Activated naive CD4-positive, alpha-beta T cell treated with anti-CD3 and anti-CD28 coated beads, Interleukin-2, amount 50 U/mL, for 16 hours (primary cell): ENCODE results near the gene NTN5.
A peak's percentile ranks its signal among the peaks of the same experiment; 100 is the strongest.
"Not testable (repeated sequence)": the region's sequence is repeated elsewhere in the genome, so short reads cannot be mapped to it uniquely, and the experiment has no call there.

Experiments used
- DNase-seq: peaks from one replicate; pipeline ENCODE4 v3.0.0-alpha.2; 2020

Gene NTN5, protein sequence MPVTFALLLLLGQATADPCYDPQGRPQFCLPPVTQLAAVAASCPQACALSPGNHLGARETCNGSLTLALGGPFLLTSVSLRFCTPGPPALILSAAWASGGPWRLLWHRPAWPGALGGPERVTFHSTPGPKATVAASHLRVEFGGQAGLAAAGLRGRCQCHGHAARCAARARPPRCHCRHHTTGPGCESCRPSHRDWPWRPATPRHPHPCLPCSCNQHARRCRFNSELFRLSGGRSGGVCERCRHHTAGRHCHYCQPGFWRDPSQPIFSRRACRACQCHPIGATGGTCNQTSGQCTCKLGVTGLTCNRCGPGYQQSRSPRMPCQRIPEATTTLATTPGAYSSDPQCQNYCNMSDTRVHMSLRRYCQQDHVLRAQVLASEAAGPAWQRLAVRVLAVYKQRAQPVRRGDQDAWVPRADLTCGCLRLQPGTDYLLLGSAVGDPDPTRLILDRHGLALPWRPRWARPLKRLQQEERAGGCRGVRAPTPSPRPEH

DNA sequence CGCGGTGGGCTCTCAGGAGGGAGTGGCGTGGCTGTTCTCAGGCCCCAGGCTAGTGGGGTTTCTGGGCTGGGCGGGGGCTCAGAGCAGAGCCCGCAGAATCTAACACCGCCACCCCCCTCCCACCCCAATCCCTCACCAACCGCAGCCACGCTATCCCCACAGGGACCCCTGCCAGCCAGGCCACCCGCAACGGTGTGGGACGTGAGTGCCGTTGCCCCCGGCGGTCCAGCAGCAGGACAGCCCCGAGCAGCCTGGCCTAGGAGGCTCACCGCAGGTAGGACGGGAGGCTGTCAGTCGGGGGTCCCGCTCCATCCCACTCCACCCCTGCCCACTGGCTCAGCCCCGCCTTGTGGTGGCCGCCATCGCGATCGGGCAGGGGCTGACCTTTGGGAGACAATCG lies at the start of gene NTN5:
TSS of gene NTN5 (minus strand) at position 24 of the 400 bp plus-strand sequence. CDS start 2,031 bp downstream, outside the sequence.
- DNase-seq = no peak

- DNase-seq = no peak
These were observed 49.4 kb upstream of the NTN5 start for GRCh38 chr19:48722196-48722708.

- peak; percentile 92 for DNase-seq
These were observed 47.9 kb upstream of the NTN5 start for GRCh38 chr19:48720613-48721296.

DNA sequence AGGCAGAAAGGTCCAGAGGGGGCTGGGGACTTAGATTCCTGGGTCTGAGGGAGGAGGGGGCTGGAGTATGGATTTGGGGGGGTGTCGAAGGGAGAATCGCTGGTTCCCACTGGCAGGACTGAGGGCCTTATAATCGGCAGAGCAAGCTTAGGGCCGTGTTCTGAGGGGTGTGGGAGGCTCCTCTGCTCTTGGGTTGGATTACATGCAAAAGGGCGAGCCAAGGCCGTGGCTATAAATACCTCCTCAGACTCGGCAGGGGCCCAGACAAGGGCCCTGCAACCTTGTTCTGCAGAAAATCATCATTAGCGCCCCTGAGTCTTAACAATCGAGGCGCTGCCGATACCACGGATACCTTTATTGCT lies 47.4 kb upstream of the NTN5 start:
- DNase-seq = no peak

- no peak for DNase-seq
These were observed 46.7 kb upstream of the NTN5 start, which contains the start of gene MAMSTR for GRCh38 chr19:48719263-48720171. MAMSTR (minus strand) TSS chr19:48719725; CDS start chr19:48719031, 694 bp downstream.

DNA sequence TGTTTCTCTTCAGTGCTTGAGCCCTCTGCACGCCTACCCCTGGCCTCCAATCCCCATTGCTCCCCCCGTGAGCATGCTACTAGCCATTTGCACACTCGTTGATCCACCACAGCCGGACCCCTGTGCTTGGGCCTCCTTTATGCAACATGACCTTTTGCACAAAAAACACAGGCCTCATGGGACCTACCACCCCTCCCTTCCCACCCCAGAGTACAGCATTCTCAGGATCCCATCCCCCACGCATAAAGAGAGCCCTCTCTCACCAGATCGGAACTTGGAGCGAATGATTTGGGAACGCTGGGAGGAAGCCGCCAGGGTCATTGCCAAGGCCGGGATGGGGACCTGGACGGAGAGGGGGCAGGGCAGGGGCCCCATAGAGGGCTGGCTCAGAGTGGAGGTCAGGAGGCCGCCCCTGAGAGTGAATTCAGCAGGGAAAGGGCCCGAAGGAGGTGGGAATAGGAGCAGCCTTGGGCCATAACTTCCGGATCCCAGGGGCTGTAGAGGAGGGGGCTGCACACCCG lies 46.0 kb upstream of the NTN5 start:
- no peak for DNase-seq

GRCh38 chr19:48718106-48718505 lies 45.3 kb upstream of the NTN5 start:
- DNase-seq = not testable (repeated sequence)

DNA sequence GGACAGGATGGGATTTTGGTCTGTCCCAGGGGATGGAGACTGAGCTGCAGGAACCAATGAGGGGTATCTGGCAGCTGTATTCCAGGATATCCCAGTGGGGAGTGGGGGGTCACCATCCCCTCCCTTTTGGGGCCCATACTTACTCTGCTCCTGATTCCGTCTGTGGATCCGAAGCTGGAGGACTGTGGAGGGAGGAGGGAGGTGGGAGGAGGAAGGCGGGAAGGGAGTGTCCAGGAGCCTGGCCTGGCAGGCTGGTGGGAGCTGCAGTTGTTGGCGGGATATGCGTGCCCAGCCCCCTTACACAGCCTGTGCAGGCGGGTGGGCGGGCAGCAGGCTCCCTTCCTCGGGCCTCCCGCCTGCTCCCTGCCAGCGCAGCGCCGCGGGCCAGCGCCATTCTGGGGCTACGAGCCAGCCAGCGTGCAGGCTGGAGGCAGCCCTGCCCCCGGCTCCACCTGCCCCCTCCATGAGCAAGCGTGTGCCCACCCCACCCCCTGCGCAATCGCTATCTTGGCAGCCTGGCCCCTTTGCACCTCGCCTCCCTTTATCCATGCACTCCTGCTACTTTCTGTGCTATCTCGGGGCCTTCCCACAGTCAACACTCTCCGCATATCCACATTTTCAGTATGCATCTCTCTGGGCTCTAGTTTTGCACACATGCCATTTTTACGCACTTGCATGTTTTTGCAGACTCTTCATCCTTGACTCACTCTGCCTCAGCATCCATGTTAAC lies 43.9 kb upstream of the NTN5 start:
- no peak for DNase-seq

DNA sequence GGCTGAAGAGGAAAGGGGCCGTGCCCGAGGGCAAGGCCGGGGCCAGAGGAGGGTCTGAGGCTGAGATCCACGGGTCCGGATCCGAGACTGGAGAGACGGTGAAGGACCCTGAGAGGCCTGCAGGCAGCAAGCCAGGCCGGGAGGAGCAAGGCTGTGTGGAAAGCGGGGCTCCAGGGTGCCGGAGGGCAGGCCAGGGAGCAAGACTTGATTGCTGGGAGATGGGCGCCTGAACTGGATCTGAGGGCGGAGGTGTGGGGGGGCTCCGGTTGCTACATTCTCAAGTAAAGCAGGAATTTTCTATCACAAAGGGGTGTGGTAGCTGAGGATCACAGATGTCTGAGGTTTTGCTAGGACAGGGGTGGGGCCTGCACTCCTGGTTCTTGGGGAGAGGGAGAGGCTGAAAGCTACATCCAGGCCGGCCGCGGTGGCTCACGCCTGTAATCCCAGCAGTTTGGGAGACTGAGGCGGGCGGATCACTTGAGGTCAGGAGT lies 42.9 kb upstream of the NTN5 start:
- no peak for DNase-seq

DNA sequence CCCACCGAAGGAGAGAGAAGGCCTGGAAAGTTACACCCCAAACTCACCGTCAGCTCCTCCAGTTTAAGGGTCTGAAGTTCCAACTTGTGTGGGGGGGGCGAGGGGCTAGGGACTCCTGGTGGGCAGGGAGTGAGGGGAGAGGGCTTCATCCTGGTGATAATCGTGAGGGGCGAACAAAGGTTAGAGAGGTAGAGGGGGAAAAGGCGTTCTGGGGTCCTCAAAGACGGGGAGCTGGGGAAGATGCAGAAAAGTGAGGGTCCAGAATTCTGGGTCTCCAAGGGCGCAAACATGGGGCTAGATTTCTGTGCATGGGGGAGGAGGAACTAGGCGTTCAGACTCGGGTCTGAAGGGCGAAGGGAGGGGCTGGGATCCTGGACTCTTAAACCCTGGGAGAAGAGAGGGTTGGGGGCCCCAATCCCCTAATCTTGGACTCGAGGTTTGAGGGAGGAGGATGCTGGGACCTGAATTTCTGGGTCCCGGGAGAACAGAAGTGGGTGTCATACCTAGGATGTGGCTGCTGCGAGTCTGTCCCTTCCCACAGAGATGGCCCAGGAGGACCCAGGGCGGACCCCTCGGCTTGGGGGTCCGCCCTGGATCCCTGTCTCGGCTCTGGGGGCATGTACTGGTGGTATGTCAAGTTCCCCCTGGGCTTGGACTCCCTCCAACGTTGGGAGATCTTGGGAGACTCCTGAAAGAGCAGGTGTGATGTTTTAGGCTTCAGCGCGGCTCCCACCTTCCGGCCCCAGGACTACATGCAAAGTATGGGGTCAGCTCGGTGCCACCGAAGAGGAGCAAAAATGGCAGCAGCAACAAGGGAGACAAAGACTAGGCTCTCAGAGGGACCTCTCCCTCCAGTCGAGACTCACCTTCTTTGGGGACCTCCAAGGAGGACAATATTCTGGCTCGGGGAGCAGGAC lies 42.2 kb upstream of the NTN5 start:
- DNase-seq = no peak

DNA sequence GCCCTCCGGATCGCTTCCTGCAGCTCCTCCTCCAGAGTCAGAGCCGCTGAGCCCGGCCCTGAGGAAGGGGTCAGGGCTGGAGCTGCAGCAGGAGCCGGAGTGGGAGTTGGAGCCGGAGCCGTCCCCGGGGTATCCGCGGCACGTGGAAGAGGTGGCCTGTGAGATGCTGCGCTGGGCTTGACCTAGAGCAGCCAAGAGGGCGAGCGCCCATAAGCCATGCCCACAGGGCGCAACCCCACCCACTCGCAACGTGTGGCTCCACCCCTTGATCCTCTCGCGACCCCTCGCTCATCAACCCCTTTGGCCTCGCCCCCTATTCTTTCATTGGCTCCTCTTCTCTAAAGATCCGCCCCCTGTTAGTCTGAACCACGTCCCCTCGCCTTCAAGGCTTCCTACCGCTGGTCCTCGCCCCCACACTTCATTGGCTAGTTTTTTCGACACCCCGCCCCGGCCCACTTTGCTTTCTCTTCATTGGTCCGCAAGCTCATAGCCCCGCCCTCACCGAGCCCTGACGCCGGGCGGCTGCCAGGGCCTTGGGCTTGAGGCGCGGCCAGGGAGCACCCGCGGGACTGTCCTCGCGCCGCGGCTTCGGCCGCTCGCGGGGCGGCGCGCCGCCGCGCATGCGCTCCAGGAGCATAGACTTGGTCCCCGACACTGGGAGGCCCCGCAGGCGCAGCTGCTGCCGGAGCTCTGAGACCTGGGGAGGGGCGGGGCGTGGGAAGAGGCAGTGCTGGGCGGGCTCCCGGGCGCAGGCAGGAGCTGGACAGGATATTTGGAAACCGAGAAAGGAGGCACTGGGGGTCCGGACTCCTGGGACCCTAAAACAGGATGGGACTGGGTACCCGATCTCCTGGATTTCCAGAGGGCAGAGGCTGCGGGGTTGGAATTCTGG lies 41.3 kb upstream of the NTN5 start:
- DNase-seq = peak; percentile 97

GRCh38 chr19:48713041-48713863 lies 40.4 kb upstream of the NTN5 start:
- no peak for DNase-seq

DNA sequence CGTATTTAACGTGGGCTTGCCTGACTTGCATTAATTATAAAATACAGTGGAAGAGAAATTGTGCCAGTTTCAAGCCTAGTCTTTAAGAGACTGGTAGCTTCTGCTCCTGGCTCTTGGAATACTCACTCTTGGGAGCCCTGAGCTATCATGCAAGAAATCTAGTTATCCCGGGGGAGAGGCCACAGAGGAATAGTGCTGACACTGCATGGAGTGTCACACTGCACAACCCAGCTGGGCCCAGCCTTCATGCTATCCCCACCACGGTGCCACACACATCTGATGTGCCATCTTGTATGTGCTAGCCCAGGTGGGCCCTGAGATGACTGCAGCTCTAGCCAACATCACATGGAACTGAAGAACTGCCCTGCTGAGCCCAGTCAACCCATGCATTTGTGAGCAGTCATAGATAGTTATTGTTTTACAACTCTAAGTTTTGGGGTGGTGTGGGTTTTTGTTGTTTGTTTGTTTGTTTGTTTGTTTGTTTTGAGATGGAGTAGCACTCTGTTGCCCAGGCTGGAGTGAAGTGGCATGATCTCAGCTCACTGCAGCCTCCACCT lies 38.4 kb upstream of the NTN5 start:
- DNase-seq = no peak

DNA sequence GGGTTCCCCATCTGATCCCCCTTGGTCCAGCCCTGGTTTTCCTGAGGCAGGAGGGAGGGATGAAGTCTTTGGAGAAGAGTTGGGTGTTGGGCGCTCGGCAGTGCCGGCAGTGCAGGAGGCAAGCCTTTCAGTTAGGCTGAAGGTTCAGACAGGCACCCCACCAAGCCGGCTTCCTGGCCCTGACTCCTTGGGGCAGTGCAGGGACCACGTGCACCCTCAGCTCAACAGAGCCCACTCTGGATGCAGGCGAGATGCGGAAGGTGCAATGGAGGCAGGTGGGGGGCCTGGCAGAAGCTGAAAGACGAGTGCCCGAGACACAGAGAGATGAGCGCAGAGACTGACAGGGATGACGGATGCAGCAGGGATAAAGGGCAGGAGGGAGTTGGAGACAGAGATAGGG lies 35.7 kb upstream of the NTN5 start:
- DNase-seq = no peak

- DNase-seq = no peak
These were observed 32.6 kb upstream of the NTN5 start for GRCh38 chr19:48705431-48705830.

DNA sequence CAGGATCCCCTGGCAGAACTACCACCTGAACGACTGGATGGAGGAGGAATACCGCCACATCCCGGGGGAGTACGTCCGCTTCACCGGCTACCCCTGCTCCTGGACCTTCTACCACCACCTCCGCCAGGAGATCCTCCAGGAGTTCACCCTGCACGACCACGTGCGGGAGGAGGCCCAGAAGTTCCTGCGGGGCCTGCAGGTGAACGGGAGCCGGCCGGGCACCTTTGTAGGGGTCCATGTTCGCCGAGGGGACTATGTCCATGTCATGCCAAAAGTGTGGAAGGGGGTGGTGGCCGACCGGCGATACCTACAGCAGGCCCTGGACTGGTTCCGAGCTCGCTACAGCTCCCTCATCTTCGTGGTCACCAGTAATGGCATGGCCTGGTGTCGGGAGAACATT lies 30.5 kb upstream of the NTN5 start:
- DNase-seq = no peak

DNA sequence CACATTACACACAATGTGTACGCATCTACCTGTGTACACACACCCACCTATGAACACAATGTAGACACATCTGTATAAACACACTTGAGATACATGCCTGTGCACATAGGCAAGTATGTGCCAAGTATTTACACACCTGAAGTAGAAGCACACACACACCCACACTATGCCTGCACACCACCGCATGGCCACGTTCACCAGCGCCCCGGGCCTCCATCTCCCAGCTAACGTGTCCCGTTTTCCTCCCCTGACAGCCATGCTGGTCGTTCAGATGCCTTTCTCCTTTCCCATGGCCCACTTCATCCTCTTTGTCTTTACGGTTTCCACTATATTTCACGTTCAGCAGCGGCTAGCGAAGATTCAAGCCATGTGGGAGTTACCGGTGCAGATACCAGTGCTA lies 29.9 kb upstream of the NTN5 start:
- DNase-seq = no peak

DNA sequence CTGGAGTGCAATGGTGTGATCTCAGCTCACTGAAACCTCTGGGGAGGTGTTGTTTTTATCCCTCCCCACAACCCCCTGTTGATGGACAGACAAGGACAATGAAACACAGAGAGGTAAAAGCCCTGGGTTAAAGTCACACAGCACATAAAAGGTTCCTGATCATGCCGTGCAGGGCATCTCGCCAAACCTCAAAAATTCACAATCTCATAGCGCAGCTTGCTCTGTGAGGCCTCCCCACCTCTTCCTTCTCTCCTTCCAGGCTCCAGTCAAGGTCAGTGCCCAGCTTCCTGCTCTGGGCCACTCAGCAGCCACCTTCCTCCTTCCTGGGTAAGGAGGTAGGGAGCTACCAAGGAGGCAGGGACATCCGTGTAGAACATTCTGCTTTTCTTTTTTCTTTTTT lies 25.2 kb upstream of the NTN5 start:
- DNase-seq = no peak
